Activated B cell treated with CpG ODN at 0.5 μM for 24 hours (primary cell): Measurements from ENCODE around the gene KCNC4. TPM values are rescaled to one million over a fixed set of nuclear protein-coding genes. Genes with fewer than 3 reads are reported as not detected.

Experiments
- ATAC-seq: fragments of 200-7000 bp; cut with Tn5 transposase; one replicate; pipeline ENCODE4 v1.10.0; 2021; ENCODE audit warnings: low read depth, mild to moderate bottlenecking, moderate library complexity
- CTCF ChIA-PET: fragments of 350-600 bp; sonication (Branson Sonifier 250); formaldehyde crosslinking; loops from one replicate; lab custom pipeline; 2021; ENCODE audit warnings: antibody characterized with exemption; lab: Charles Lee
- POLR2A ChIA-PET: fragments of 350-600 bp; sonication (Branson Sonifier 250); formaldehyde crosslinking; loops from one replicate; lab custom pipeline; 2021; ENCODE audit warnings: antibody characterized with exemption; lab: Charles Lee
- DNase-seq: peaks from one replicate; pipeline ENCODE4 v3.0.0; 2022
- H3K27ac Mint-ChIP-seq: one replicate; pipeline ENCODE4 v1.8.0; 2020; ENCODE audit warnings: mixed read lengths
- H3K27me3 Mint-ChIP-seq: one replicate; pipeline ENCODE4 v1.8.0; 2021; ENCODE audit warnings: mixed read lengths
- H3K36me3 Mint-ChIP-seq: one replicate; pipeline ENCODE4 v1.8.0; 2021; ENCODE audit warnings: low read depth, mixed read lengths
- H3K4me1 Mint-ChIP-seq: one replicate; pipeline ENCODE4 v1.8.0; 2021; ENCODE audit warnings: mixed read lengths
- H3K4me3 Mint-ChIP-seq: one replicate; pipeline ENCODE4 v1.8.0; 2020; ENCODE audit warnings: mild to moderate bottlenecking, mixed read lengths
- H3K9me3 Mint-ChIP-seq: one replicate; pipeline ENCODE4 v1.8.0; 2020; ENCODE audit warnings: mixed read lengths
- CTCF ChIP-seq: fragments of 200-600 bp; IDR thresholded peaks from one replicate; pipeline ENCODE4 v1.8.0; 2022; ENCODE audit warnings: antibody characterized with exemption, mild to moderate bottlenecking
- intact Hi-C: fragments of 100-400 bp; cut with micrococcal nuclease; formaldehyde crosslinking; loops from one replicate; pipeline ENCODE4 v1.15.1; 2024
- total RNA-seq: library from RNA; stranded (reverse); gene quantifications from 2 replicates; pipeline ENCODE4 v1.2.3, GENCODE V29; 2022

The KCNC4 gene
- total RNA-seq, 1 donor from 2014 or later, result 9.8 TPM

GRCh38 chr1:110254604-110255391, 44.7 kb downstream of the KCNC4 start:
- H3K36me3 Mint-ChIP-seq, result no peaks in the 10 kb centered on the region
- H3K27ac Mint-ChIP-seq, result no peak overlapping the region
- peaks cover 14% of the 10 kb centered on the region for H3K4me1 Mint-ChIP-seq
- DNase-seq (no peak), ATAC-seq (no peak)
- CTCF ChIA-PET, result no interaction called here
- no peaks in the 10 kb centered on the region for H3K27me3 Mint-ChIP-seq
- H3K9me3 Mint-ChIP-seq, result no peaks in the 10 kb centered on the region
- no peak for TF ChIP-seq CTCF
- intact Hi-C loops, result no loop called here
- POLR2A ChIA-PET, result no interaction called here
- no peak overlapping the region for H3K4me3 Mint-ChIP-seq

GRCh38 chr1:110255392-110255787, 45.3 kb downstream of the KCNC4 start:
- H3K4me1 Mint-ChIP-seq, result peaks cover 15% of the 10 kb centered on the region
- ChIA-PET POLR2A (no interaction called here), CTCF (no interaction called here)
- no peaks in the 10 kb centered on the region for H3K36me3 Mint-ChIP-seq
- H3K4me3 Mint-ChIP-seq, result no peak overlapping the region
- ATAC-seq (peak; percentile 34), DNase-seq (no peak)
- H3K27me3 Mint-ChIP-seq, result no peaks in the 10 kb centered on the region
- TF ChIP-seq CTCF, result no peak
- no peak overlapping the region for H3K27ac Mint-ChIP-seq
- no peaks in the 10 kb centered on the region for H3K9me3 Mint-ChIP-seq
- intact Hi-C loops, result no loop called here

GRCh38 chr1:110258734-110259133, 48.6 kb downstream of the KCNC4 start:
- H3K27ac Mint-ChIP-seq, result no peak overlapping the region
- no peaks in the 10 kb centered on the region for H3K36me3 Mint-ChIP-seq
- no peaks in the 10 kb centered on the region for H3K27me3 Mint-ChIP-seq
- H3K4me3 Mint-ChIP-seq, result no peak overlapping the region
- intact Hi-C loops, result no loop called here
- ATAC-seq, result no peak
- H3K9me3 Mint-ChIP-seq, result no peaks in the 10 kb centered on the region
- no peak for DNase-seq
- peaks cover 15% of the 10 kb centered on the region for H3K4me1 Mint-ChIP-seq
- CTCF ChIA-PET, result no interaction called here
- TF ChIP-seq CTCF, result no peak
- POLR2A ChIA-PET, result no interaction called here

GRCh38 chr1:110259770-110260169, 49.7 kb downstream of the KCNC4 start:
- DNase-seq, result no peak
- Mint-ChIP-seq H3K4me3 (no peak overlapping the region), H3K27me3 (no peaks in the 10 kb centered on the region), H3K36me3 (no peaks in the 10 kb centered on the region), H3K27ac (no peak overlapping the region), H3K9me3 (no peaks in the 10 kb centered on the region), H3K4me1 (peaks cover 15% of the 10 kb centered on the region)
- intact Hi-C loops, result loop anchor here (5.0 kb wide), 1 partner anchor 53 kb away; no protein-coding TSS in a partner anchor
- no peak for TF ChIP-seq CTCF
- ChIA-PET POLR2A (no interaction called here), CTCF (no interaction called here)
- no peak for ATAC-seq

Other genes starting within 250 kb of the KCNC4 start
- 40.5 and 41.6 TPM in 2 replicates for gene AHCYL1, start 225.5 kb upstream of the KCNC4 start, total RNA-seq
- 60.4 and 77.3 TPM in 2 replicates for gene STRIP1, start 175.7 kb upstream of the KCNC4 start, total RNA-seq
- gene ALX3, start 139.6 kb upstream of the KCNC4 start, total RNA-seq, result not detected in 2 replicates
- gene UBL4B, start 97.9 kb upstream of the KCNC4 start, total RNA-seq, result not detected in 2 replicates
- gene SLC6A17, start 59.8 kb upstream of the KCNC4 start, total RNA-seq, result not detected in 2 replicates
- gene RBM15, start 129.1 kb downstream of the KCNC4 start, total RNA-seq, result 52.7 and 61.1 TPM in 2 replicates
- 0.89 and 1.3 TPM in 2 replicates for gene SLC16A4, start 180.7 kb downstream of the KCNC4 start, total RNA-seq
- gene LAMTOR5, start 197.4 kb downstream of the KCNC4 start, total RNA-seq, result 160 and 172 TPM in 2 replicates
- gene PROK1, start 240.8 kb downstream of the KCNC4 start, total RNA-seq, result not detected in 2 replicates